ENCODE data around the gene PARP4.

DNA sequence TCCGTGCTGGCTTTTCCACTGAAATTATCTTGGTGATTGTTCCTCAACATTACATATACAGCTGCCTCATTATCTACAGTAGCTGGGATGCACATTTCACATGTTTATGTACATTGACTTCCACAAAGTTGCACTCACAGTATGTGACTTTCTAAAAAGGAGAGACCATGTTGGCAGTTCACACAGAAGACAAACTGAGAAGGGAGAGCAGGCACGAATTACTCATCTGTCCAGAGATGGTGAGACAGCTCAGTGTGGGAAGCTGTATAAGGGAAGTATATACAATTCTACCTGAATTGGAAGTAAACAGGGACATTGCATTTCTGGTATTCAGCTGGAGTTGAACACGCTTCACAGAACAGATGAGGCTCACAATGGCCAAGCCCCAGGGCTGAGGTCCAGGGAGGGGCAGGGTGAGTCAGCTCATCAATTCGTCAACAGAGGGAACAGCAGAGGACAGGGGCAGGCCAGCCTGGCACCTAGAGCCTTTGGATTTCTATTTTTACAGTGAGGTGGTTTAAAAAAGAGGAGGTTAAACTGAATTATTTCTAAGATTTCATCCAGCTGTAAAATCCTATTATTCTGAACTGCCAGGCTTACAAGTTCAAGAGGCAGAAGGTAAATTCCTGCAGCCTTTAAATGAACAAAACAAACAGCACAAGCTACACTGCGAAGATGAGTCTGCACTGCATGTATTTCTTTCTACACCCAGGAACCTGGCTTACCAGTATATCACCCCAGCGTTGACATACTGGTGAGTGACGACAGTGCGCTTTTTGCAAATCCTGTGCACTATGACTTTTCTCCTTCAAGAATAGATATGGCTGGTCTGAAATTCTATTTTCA is 9.8 kb downstream of the PARP4 start:
- TF ChIP-seq POLR2AphosphoS5 (IDR thresholded peaks at IDR 0.05) (no peak), CTCF (IDR thresholded peaks at IDR 0.05) (no peak), POLR2A (IDR thresholded peaks at IDR 0.05) (no peak)
